WTC11 (cell line): Measurements from ENCODE around the gene HAUS2. TPM values are rescaled to one million over a fixed set of nuclear protein-coding genes. Genes with fewer than 3 reads are reported as not detected.
A peak's percentile ranks its signal among the peaks of the same experiment; 100 is the strongest.

Source experiments
- ATAC-seq: fragments of 200-7000 bp; cut with Tn5 transposase; 2 replicates; pipeline ENCODE4 v1.10.0; 2021; ENCODE audit warnings: mild to moderate bottlenecking, moderate library complexity
- CTCF ChIA-PET: fragments of 300-600 bp; sonication (Branson Sonifier 250); formaldehyde crosslinking; loops from one replicate; lab custom pipeline; 2021; ENCODE audit warnings: antibody characterized with exemption; lab: Charles Lee
- POLR2A ChIA-PET: fragments of 350-600 bp; sonication (Branson Sonifier 250); formaldehyde crosslinking; loops from one replicate; lab custom pipeline; 2021; ENCODE audit warnings: antibody characterized with exemption; lab: Charles Lee
- DNase-seq: peaks from one replicate; pipeline ENCODE4 v3.0.0; 2021; ENCODE audit warnings: low spot score
- H3K27ac Mint-ChIP-seq: 2 replicates; pipeline ENCODE4 v1.8.0; 2021; ENCODE audit warnings: mixed read lengths
- H3K27me3 Mint-ChIP-seq: 2 replicates; pipeline ENCODE4 v1.8.0; 2021; ENCODE audit warnings: low read depth, mild to moderate bottlenecking, moderate library complexity, mixed read lengths
- H3K36me3 Mint-ChIP-seq: 2 replicates; pipeline ENCODE4 v1.8.0; 2021; ENCODE audit warnings: mixed read lengths
- H3K4me1 Mint-ChIP-seq: 2 replicates; pipeline ENCODE4 v1.8.0; 2022; ENCODE audit warnings: mixed read lengths
- H3K4me3 Mint-ChIP-seq: 2 replicates; pipeline ENCODE4 v1.8.0; 2021; ENCODE audit warnings: mild to moderate bottlenecking, moderate library complexity, mixed read lengths
- H3K9me3 Mint-ChIP-seq: 2 replicates; pipeline ENCODE4 v1.8.0; 2021; ENCODE audit warnings: mixed read lengths
- CREB1 ChIP-seq: sonication (generic); formaldehyde crosslinking; IDR thresholded peaks from 2 replicates; pipeline ENCODE4 v1.8.0; 2023; ENCODE audit warnings: mild to moderate bottlenecking, missing genetic modification reagents
- ELF4 ChIP-seq: sonication (generic); formaldehyde crosslinking; IDR thresholded peaks from 2 replicates; pipeline ENCODE4 v1.8.1; 2022; ENCODE audit warnings: low read depth, mild to moderate bottlenecking, moderate library complexity, missing genetic modification reagents
- IRF2 ChIP-seq: sonication (generic); formaldehyde crosslinking; IDR thresholded peaks from 2 replicates; pipeline ENCODE4 v1.8.0; 2022; ENCODE audit warnings: low read depth, missing genetic modification reagents, borderline replicate concordance
- NFATC4 ChIP-seq: fragments of 250-450 bp; sonication (Bioruptor Pico); IDR thresholded peaks from 2 replicates; pipeline ENCODE4 v1.9.0; 2021; ENCODE audit warnings: mild to moderate bottlenecking
- PRRX2 ChIP-seq: fragments of 250-450 bp; sonication (Bioruptor Pico); IDR thresholded peaks from 2 replicates; pipeline ENCODE4 v1.8.0; 2021; ENCODE audit warnings: mild to moderate bottlenecking
- ZBTB21 ChIP-seq: sonication (generic); formaldehyde crosslinking; IDR thresholded peaks from 2 replicates; pipeline ENCODE4 v1.8.1; 2023; ENCODE audit warnings: mild to moderate bottlenecking, missing genetic modification reagents, borderline replicate concordance
- ZNF121 ChIP-seq: sonication (generic); formaldehyde crosslinking; IDR thresholded peaks from 2 replicates; pipeline ENCODE4 v1.8.0; 2023; ENCODE audit warnings: missing genetic modification reagents
- ZNF138 ChIP-seq: sonication (generic); formaldehyde crosslinking; conservative IDR thresholded peaks from 2 replicates; pipeline ENCODE4 v1.8.1; 2022; ENCODE audit warnings: mild to moderate bottlenecking, moderate library complexity, missing genetic modification reagents
- ZNF219 ChIP-seq: sonication (generic); formaldehyde crosslinking; IDR thresholded peaks from 2 replicates; pipeline ENCODE4 v1.8.0; 2023; ENCODE audit warnings: missing genetic modification reagents, mild to moderate bottlenecking, borderline replicate concordance
- ZNF416 ChIP-seq: fragments of 250-450 bp; sonication (Bioruptor Pico); IDR thresholded peaks from 2 replicates; pipeline ENCODE4 v1.9.0; 2021; ENCODE audit warnings: mild to moderate bottlenecking, inconsistent platforms
- total RNA-seq: library from RNA; stranded (reverse); gene quantifications from 3 replicates; pipeline ENCODE4 v1.2.3, GENCODE V29; 2021
- TF ChIP-seq, protein P1 (sequence below): fragments of 250-450 bp; sonication (Bioruptor Pico); conservative IDR thresholded peaks from 2 replicates; pipeline ENCODE4 v1.9.0; 2021; ENCODE audit warnings: mild to moderate bottlenecking
- TF ChIP-seq, protein P2 (sequence below): sonication (generic); formaldehyde crosslinking; IDR thresholded peaks from 2 replicates; pipeline ENCODE4 v1.8.0; 2022; ENCODE audit warnings: mild to moderate bottlenecking, missing genetic modification reagents
- TF ChIP-seq, protein P3 (sequence below): sonication (generic); formaldehyde crosslinking; IDR thresholded peaks from 2 replicates; pipeline ENCODE4 v1.8.0; 2022; ENCODE audit warnings: mild to moderate bottlenecking, missing genetic modification reagents
- TF ChIP-seq, protein P4 (sequence below): fragments of 250-450 bp; sonication (Bioruptor Pico); IDR thresholded peaks from 2 replicates; pipeline ENCODE4 v1.9.0; 2021; ENCODE audit warnings: mild to moderate bottlenecking, borderline replicate concordance
- TF ChIP-seq, protein P5 (sequence below): sonication (generic); formaldehyde crosslinking; IDR thresholded peaks from 2 replicates; pipeline ENCODE4 v1.8.1; 2022; ENCODE audit warnings: low read depth, mild to moderate bottlenecking, moderate library complexity, missing genetic modification reagents, borderline replicate concordance
- TF ChIP-seq, protein P6 (sequence below): sonication (generic); formaldehyde crosslinking; IDR thresholded peaks from 2 replicates; pipeline ENCODE4 v1.8.1; 2023; ENCODE audit warnings: mild to moderate bottlenecking, missing genetic modification reagents, borderline replicate concordance
- TF ChIP-seq, protein P7 (sequence below): sonication (generic); formaldehyde crosslinking; IDR thresholded peaks from 2 replicates; pipeline ENCODE4 v1.8.1; 2022; ENCODE audit warnings: low read depth, missing genetic modification reagents, borderline replicate concordance

Gene HAUS2
- total RNA-seq, 1 experiment from 2014 or later: 17.9 TPM

DNA sequence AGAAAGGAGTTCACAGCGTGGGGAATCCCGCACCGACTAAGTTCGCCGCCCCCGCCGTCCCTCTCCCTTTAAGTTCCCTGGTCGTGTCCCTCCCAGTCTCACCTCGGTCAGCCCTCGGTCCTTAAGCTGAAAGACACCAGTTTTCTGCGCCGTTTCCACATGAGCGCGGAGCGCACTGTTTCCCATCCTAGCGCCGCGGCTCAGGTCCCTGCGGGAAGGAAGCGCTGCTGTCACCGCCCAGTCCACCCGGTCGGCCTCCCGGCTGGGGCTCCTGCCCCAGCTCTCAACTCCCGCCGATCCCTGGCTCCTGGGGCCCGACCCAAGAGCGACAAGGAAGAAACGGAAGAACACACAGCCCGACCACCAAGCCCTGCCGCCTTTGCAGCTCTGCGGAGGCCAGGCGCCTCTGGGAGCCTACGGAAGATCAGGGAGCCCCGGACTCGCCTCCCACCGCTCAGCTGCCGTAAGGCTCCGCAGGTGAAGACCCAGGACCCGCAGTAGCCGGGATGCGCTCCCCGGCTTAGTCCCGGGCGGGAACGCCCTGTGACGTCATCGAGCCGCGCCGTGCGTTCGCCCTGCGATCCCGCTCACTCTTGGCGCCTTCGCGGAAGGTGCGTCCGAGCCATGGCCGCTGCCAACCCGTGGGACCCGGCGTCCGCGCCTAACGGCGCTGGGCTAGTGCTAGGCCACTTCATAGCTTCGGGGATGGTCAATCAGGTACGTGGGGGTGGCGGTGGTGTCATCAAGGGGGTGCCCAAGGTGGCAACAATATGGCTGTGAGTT is at the start of gene HAUS2, which contains the start of gene LRRC57 (continued):
- TF ChIP-seq, protein P1, sequence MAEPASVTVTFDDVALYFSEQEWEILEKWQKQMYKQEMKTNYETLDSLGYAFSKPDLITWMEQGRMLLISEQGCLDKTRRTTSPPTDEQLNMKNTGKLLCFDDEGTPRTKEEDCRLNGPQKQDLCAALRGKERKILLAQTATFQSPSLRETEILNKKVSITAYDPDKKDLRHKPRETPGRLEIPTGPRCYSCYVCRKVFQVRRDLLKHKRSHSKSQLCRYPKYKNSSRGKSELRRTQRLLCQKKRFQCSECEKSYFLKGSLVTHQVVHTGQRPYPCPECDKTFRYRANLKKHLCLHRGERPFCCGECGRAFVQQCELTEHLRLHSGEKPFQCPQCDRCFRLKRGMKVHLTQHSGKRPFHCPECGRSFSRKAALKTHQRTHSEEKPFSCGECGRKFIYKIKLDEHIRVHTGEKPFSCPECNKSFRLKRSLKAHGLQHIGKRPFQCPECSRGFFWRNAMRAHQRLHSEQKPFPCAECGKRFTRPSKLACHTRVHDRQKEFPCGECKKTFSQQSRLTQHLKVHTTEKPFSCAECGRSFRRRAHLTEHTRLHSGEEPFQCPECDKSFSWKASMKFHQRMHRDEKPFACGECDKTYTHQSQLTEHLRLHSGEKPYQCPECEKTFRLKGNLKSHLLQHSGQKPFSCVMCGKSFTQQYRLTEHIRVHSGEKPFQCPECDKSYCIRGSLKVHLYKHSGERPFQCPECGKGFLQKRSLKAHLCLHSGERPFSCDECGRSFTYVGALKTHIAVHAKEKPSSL (CRISPR knock-in tag): no peak
- TF ChIP-seq ZNF416 (CRISPR knock-in tag) (no peak), ZNF138 (CRISPR knock-in tag) (no peak), ZBTB21 (no peak), ELF4 (CRISPR knock-in tag) (no peak), NFATC4 (CRISPR knock-in tag) (no peak), ZNF121 (CRISPR knock-in tag) (no peak), CREB1 (CRISPR knock-in tag) (no peak; the same call in 1 of the 2 replicates), PRRX2 (CRISPR knock-in tag) (no peak), ZNF219 (CRISPR knock-in tag) (no peak)
- TF ChIP-seq, protein P2, sequence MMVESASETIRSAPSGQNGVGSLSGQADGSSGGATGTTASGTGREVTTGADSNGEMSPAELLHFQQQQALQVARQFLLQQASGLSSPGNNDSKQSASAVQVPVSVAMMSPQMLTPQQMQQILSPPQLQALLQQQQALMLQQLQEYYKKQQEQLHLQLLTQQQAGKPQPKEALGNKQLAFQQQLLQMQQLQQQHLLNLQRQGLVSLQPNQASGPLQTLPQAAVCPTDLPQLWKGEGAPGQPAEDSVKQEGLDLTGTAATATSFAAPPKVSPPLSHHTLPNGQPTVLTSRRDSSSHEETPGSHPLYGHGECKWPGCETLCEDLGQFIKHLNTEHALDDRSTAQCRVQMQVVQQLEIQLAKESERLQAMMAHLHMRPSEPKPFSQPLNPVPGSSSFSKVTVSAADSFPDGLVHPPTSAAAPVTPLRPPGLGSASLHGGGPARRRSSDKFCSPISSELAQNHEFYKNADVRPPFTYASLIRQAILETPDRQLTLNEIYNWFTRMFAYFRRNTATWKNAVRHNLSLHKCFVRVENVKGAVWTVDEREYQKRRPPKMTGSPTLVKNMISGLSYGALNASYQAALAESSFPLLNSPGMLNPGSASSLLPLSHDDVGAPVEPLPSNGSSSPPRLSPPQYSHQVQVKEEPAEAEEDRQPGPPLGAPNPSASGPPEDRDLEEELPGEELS: no peak
- TF ChIP-seq, protein P3, sequence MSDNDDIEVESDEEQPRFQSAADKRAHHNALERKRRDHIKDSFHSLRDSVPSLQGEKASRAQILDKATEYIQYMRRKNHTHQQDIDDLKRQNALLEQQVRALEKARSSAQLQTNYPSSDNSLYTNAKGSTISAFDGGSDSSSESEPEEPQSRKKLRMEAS (CRISPR knock-in tag): 0 out of 2 replicates have a peak, but pooled peaks have one; percentile 70
- TF ChIP-seq, protein P4, sequence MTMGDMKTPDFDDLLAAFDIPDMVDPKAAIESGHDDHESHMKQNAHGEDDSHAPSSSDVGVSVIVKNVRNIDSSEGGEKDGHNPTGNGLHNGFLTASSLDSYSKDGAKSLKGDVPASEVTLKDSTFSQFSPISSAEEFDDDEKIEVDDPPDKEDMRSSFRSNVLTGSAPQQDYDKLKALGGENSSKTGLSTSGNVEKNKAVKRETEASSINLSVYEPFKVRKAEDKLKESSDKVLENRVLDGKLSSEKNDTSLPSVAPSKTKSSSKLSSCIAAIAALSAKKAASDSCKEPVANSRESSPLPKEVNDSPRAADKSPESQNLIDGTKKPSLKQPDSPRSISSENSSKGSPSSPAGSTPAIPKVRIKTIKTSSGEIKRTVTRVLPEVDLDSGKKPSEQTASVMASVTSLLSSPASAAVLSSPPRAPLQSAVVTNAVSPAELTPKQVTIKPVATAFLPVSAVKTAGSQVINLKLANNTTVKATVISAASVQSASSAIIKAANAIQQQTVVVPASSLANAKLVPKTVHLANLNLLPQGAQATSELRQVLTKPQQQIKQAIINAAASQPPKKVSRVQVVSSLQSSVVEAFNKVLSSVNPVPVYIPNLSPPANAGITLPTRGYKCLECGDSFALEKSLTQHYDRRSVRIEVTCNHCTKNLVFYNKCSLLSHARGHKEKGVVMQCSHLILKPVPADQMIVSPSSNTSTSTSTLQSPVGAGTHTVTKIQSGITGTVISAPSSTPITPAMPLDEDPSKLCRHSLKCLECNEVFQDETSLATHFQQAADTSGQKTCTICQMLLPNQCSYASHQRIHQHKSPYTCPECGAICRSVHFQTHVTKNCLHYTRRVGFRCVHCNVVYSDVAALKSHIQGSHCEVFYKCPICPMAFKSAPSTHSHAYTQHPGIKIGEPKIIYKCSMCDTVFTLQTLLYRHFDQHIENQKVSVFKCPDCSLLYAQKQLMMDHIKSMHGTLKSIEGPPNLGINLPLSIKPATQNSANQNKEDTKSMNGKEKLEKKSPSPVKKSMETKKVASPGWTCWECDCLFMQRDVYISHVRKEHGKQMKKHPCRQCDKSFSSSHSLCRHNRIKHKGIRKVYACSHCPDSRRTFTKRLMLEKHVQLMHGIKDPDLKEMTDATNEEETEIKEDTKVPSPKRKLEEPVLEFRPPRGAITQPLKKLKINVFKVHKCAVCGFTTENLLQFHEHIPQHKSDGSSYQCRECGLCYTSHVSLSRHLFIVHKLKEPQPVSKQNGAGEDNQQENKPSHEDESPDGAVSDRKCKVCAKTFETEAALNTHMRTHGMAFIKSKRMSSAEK: no peak

DNA sequence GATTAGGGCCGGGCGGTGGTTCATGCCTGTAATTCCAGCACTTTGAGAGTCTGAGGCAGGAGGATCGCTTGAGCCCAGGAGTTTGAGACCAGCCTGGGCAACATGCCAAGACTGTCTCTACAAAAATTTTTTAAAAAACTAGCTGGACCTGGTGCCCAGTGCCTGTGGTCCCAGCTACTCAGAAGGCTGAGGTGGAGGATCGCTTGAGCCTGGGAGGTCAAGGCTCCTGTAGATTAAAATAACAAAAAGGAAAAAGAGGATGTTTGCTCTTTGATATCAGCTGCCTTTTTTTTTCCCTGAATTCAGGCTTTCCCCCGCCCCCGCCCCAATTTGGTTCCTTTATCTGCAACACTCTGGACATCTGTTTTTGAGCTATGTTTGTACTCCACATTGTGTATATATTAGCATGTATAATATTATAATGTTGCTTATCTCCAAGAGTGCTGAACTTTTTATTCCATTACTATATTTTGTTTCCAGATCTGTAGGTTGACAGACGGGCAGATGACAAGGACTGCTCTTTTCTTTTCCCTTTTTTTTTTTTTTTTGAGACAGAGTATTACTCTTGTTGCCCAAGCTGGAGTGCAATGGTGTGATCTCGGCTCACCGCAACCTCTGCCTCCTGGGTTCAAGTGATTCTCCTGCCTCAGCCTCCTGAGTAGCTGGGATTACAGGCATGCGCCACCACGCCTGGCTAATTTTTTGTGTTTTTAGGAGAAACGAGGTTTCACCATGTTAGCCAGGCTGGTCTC is 48.6 kb upstream of the HAUS2 start:
- ATAC-seq: no peak
- DNase-seq: no peak
- H3K9me3 Mint-ChIP-seq: no peaks in the 10 kb centered on the region
- CTCF ChIA-PET: interaction anchor here (0.6 to 0.7 kb wide), 2 partner anchors 40 to 111 kb away, joined by 3 read pairs; no protein-coding TSS in a partner anchor
- POLR2A ChIA-PET: interaction anchor here (0.7 kb wide), 1 partner anchor 28 kb away, joined by 5 read pairs; no protein-coding TSS in a partner anchor
- peak overlapping the region; percentile 46 for H3K27ac Mint-ChIP-seq
- H3K4me3 Mint-ChIP-seq: no peak overlapping the region
- no peaks in the 10 kb centered on the region for H3K36me3 Mint-ChIP-seq
- no peaks in the 10 kb centered on the region for H3K27me3 Mint-ChIP-seq
- H3K4me1 Mint-ChIP-seq: peaks cover 50% of the 10 kb centered on the region
- TF ChIP-seq, protein P5, sequence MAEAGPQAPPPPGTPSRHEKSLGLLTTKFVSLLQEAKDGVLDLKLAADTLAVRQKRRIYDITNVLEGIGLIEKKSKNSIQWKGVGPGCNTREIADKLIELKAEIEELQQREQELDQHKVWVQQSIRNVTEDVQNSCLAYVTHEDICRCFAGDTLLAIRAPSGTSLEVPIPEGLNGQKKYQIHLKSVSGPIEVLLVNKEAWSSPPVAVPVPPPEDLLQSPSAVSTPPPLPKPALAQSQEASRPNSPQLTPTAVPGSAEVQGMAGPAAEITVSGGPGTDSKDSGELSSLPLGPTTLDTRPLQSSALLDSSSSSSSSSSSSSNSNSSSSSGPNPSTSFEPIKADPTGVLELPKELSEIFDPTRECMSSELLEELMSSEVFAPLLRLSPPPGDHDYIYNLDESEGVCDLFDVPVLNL (CRISPR knock-in tag): no peak
- TF ChIP-seq IRF2 (no peak), ZNF219 (CRISPR knock-in tag) (no peak)
- TF ChIP-seq, protein P6, sequence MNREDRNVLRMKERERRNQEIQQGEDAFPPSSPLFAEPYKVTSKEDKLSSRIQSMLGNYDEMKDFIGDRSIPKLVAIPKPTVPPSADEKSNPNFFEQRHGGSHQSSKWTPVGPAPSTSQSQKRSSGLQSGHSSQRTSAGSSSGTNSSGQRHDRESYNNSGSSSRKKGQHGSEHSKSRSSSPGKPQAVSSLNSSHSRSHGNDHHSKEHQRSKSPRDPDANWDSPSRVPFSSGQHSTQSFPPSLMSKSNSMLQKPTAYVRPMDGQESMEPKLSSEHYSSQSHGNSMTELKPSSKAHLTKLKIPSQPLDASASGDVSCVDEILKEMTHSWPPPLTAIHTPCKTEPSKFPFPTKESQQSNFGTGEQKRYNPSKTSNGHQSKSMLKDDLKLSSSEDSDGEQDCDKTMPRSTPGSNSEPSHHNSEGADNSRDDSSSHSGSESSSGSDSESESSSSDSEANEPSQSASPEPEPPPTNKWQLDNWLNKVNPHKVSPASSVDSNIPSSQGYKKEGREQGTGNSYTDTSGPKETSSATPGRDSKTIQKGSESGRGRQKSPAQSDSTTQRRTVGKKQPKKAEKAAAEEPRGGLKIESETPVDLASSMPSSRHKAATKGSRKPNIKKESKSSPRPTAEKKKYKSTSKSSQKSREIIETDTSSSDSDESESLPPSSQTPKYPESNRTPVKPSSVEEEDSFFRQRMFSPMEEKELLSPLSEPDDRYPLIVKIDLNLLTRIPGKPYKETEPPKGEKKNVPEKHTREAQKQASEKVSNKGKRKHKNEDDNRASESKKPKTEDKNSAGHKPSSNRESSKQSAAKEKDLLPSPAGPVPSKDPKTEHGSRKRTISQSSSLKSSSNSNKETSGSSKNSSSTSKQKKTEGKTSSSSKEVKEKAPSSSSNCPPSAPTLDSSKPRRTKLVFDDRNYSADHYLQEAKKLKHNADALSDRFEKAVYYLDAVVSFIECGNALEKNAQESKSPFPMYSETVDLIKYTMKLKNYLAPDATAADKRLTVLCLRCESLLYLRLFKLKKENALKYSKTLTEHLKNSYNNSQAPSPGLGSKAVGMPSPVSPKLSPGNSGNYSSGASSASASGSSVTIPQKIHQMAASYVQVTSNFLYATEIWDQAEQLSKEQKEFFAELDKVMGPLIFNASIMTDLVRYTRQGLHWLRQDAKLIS (CRISPR knock-in tag): no peak
- TF ChIP-seq, protein P7, sequence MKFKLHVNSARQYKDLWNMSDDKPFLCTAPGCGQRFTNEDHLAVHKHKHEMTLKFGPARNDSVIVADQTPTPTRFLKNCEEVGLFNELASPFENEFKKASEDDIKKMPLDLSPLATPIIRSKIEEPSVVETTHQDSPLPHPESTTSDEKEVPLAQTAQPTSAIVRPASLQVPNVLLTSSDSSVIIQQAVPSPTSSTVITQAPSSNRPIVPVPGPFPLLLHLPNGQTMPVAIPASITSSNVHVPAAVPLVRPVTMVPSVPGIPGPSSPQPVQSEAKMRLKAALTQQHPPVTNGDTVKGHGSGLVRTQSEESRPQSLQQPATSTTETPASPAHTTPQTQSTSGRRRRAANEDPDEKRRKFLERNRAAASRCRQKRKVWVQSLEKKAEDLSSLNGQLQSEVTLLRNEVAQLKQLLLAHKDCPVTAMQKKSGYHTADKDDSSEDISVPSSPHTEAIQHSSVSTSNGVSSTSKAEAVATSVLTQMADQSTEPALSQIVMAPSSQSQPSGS (CRISPR knock-in tag): no peak
- TF ChIP-seq, protein P3 (CRISPR knock-in tag): no peak
